B cell (primary cell): ENCODE results near the gene ZNF302. TPM values are rescaled to one million over a fixed set of nuclear protein-coding genes. Genes with fewer than 3 reads are reported as not detected.

Source experiments
- ATAC-seq: fragments of 200-7000 bp; cut with Tn5 transposase; one replicate; pipeline ENCODE4 v1.10.0; 2021; ENCODE audit warnings: low read depth, mild to moderate bottlenecking, moderate number of reproducible peaks, moderate library complexity
- CTCF ChIA-PET: fragments of 350-600 bp; sonication (Branson Sonifier 250); formaldehyde crosslinking; loops from one replicate; lab custom pipeline; 2021; ENCODE audit warnings: antibody characterized with exemption, inconsistent platforms; lab: Charles Lee
- POLR2A ChIA-PET: fragments of 350-600 bp; sonication (Branson Sonifier 250); formaldehyde crosslinking; loops from one replicate; lab custom pipeline; 2021; ENCODE audit warnings: antibody characterized with exemption; lab: Charles Lee
- DNase-seq: peaks from one replicate; pipeline ENCODE4 v3.0.0; 2013
- H2AFZ ChIP-seq: 2 replicates; pipeline ENCODE4 v1.6.1; 2012; ENCODE audit warnings: mild to moderate bottlenecking, low read depth, low read length; ENCODE audit not compliant: insufficient read depth, poor library complexity, severe bottlenecking
- H3K27ac ChIP-seq, 2 donors: 1 replicate in 1 of 2; 2 replicates in 1 of 2; pipeline ENCODE4 v1.5.1; 2012 to 2013; ENCODE audit warnings: low read length in 2 of 2, mild to moderate bottlenecking in 2 of 2, moderate library complexity in 1 of 2
- H3K27me3 ChIP-seq, 4 experiments: fragments of 200-600 bp in 1 of 4; sonication (generic) in 1 of 4; replicated peaks in 1 of 4; 1 replicate in 2 of 4; 2 replicates in 2 of 4; pipeline versions ENCODE4 v1.6.1 to v1.7.0; 2013 to 2016; ENCODE audit warnings: low read length in 3 of 4, mild to moderate bottlenecking in 2 of 4, mixed read lengths in 1 of 4, moderate library complexity in 1 of 4; ENCODE audit not compliant: insufficient read depth in 4 of 4, control insufficient read depth in 3 of 4; ENCODE audit errors: control extremely low read depth in 1 of 4
- H3K36me3 ChIP-seq, 2 experiments: replicated peaks in 1 of 2; 1 replicate in 1 of 2; 2 replicates in 1 of 2; pipeline versions ENCODE4 v1.6.1 to v1.7.1; 2013; ENCODE audit warnings: low read length in 1 of 2; ENCODE audit not compliant: insufficient read depth in 2 of 2, control insufficient read depth in 1 of 2; ENCODE audit errors: control extremely low read depth in 1 of 2, extremely low read depth in 1 of 2
- H3K4me1 ChIP-seq, 2 donors: fragments of 200-600 bp in 1 of 2; sonication (generic) in 1 of 2; 1 replicate in 1 of 2; 2 replicates in 1 of 2; pipeline versions ENCODE4 v1.5.1 to v1.6.1; 2013 to 2017; ENCODE audit warnings: low read length in 2 of 2; ENCODE audit not compliant: control insufficient read depth in 2 of 2, insufficient read depth in 2 of 2
- H3K4me2 ChIP-seq: replicated peaks from 2 replicates; pipeline ENCODE3; 2012; ENCODE audit warnings: mild to moderate bottlenecking, low read depth, low read length; ENCODE audit not compliant: poor library complexity, severe bottlenecking
- H3K4me3 ChIP-seq, 5 experiments: fragments of 200-600 bp in 1 of 5; sonication (generic) in 1 of 5; 1 replicate in 3 of 5; 2 replicates in 2 of 5; pipeline versions ENCODE4 v1.5.1 to v1.7.0; 2011 to 2016; ENCODE audit warnings: low read length in 4 of 5, mild to moderate bottlenecking in 4 of 5, low read depth in 2 of 5, control low read depth in 1 of 5, moderate library complexity in 1 of 5; ENCODE audit not compliant: insufficient read depth in 1 of 5; ENCODE audit errors: control extremely low read depth in 1 of 5, extremely low read depth in 1 of 5
- H3K79me2 ChIP-seq: fragments of 200-600 bp; sonication (generic); one replicate; pipeline ENCODE4 v1.6.0; 2016; ENCODE audit warnings: low read length; ENCODE audit not compliant: control insufficient read depth, insufficient read depth
- H3K9ac ChIP-seq: fragments of 200-600 bp; sonication (generic); 2 replicates; pipeline ENCODE4 v1.6.1; 2017; ENCODE audit warnings: mild to moderate bottlenecking, low read length, moderate library complexity
- H3K9me3 ChIP-seq, 3 donors: one replicate each; pipeline versions ENCODE4 v1.6.1 to v1.7.1; 2013; ENCODE audit warnings: low read length in 2 of 3; ENCODE audit not compliant: control insufficient read depth in 2 of 3, insufficient read depth in 1 of 3; ENCODE audit errors: control extremely low read depth in 1 of 3
- H4K20me1 ChIP-seq: 2 replicates; pipeline ENCODE4 v1.6.0; 2012; ENCODE audit warnings: mild to moderate bottlenecking, low read length; ENCODE audit not compliant: insufficient read depth, control insufficient read depth, poor library complexity, severe bottlenecking
- H3K27ac Mint-ChIP-seq: one replicate; pipeline ENCODE4 v1.8.0; 2021; ENCODE audit warnings: mixed read lengths
- H3K27me3 Mint-ChIP-seq: one replicate; pipeline ENCODE4 v1.8.0; 2021; ENCODE audit warnings: mixed read lengths
- H3K4me1 Mint-ChIP-seq: one replicate; pipeline ENCODE4 v1.8.0; 2021; ENCODE audit warnings: mixed read lengths
- H3K4me3 Mint-ChIP-seq: one replicate; pipeline ENCODE4 v1.8.0; 2021; ENCODE audit warnings: mixed read lengths
- H3K9me3 Mint-ChIP-seq: one replicate; pipeline ENCODE4 v1.8.0; 2022; ENCODE audit warnings: mixed read lengths; ENCODE audit not compliant: insufficient read depth
- EZH2 ChIP-seq: IDR thresholded peaks from 2 replicates; pipeline ENCODE4 v1.6.1; 2012; ENCODE audit warnings: borderline replicate concordance, low read depth, mild to moderate bottlenecking, moderate library complexity, low read length; ENCODE audit not compliant: insufficient read depth, poor library complexity, severe bottlenecking
- WGBS: methylation state at CpG from one replicate; pipeline ENCODE4 v1.1.5; 2013; ENCODE audit warnings: missing lambda C conversion rate; ENCODE audit not compliant: insufficient coverage; 5-methylcytosine and 5-hydroxymethylcytosine counted together
- intact Hi-C: fragments of 100-400 bp; cut with micrococcal nuclease; formaldehyde crosslinking; loops from one replicate; pipeline ENCODE4 v1.10.0; 2022
- polyA plus RNA-seq: library from polyadenylated mRNA; depleted of rRNA; stranded (reverse); fragments of >200 nt; gene quantifications from 2 replicates; pipeline ENCODE4 v1.2.3, GENCODE V29; 2012
- total RNA-seq, 2 donors: library from RNA; stranded (reverse); fragments of 120-200 nt in 1 of 2; gene quantifications; 1 replicate in 1 of 2; 2 replicates in 1 of 2; pipeline versions ENCODE4 v1.2.3 to v1.2.4, GENCODE V29; 2013 to 2022
- TF ChIP-seq, protein P1 (sequence below): fragments of 200-600 bp; IDR thresholded peaks from one replicate; pipeline ENCODE4 v1.8.0; 2022; ENCODE audit warnings: antibody characterized with exemption, mild to moderate bottlenecking

The ZNF302 gene
- total and polyA plus RNA-seq, 2 donors (not counting 1 experiment from before 2014, with no cell fraction given): 20.4 to 48.4 TPM

DNA sequence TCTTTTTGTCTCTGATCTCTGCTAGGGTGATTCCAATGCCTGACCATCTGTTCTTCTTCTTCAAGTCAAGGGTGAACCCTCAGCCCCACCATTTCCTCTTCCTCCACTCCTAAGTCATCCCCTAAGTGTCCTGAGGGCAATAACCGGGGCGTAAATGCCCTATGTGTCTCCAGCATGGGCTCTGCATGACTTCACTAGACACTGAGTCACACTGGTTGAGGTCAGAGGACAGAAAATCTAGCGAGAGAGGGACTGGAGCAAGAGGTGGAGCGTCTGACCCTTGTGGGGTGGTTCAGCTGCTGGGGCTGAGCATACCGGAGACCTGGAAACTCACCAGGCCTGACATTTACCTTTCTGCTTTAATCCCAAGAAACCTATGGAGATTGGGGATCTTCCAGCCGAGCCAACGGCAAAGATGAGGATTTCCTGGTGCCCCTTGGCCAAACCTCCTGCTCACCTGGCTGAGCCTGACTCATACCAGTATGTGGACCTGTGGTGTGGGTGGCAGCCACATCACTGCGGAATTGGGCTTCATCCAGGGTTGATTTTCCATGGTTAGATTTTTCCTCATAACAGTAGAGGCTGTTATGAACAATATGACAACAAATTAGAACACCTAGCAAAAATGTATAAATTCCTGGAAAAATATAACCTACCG is 27.5 kb upstream of the ZNF302 start:
- Histone ChIP-seq H4K20me1 (no peaks in the 10 kb centered on the region), H3K9ac (no peak overlapping the region), H3K27ac (no peak overlapping the region), H3K79me2 (peaks cover 4% of the 10 kb centered on the region), H3K4me1 (no peaks in the 10 kb centered on the region), H3K9me3 (peaks cover 3 to 8% (median 4%) of the 10 kb centered on the region in 3 donors), H3K27me3 (no peaks in the 10 kb centered on the region), H3K4me3 (no peak overlapping the region), H2AFZ (no peak overlapping the region), H3K36me3 (no peaks in the 10 kb centered on the region), H3K4me2 (no peak overlapping the region)
- DNase-seq (no peak), ATAC-seq (no peak)
- H3K9me3 Mint-ChIP-seq: peaks cover 5% of the 10 kb centered on the region
- H3K27me3 Mint-ChIP-seq: peaks cover 3% of the 10 kb centered on the region
- TF ChIP-seq, protein P1, sequence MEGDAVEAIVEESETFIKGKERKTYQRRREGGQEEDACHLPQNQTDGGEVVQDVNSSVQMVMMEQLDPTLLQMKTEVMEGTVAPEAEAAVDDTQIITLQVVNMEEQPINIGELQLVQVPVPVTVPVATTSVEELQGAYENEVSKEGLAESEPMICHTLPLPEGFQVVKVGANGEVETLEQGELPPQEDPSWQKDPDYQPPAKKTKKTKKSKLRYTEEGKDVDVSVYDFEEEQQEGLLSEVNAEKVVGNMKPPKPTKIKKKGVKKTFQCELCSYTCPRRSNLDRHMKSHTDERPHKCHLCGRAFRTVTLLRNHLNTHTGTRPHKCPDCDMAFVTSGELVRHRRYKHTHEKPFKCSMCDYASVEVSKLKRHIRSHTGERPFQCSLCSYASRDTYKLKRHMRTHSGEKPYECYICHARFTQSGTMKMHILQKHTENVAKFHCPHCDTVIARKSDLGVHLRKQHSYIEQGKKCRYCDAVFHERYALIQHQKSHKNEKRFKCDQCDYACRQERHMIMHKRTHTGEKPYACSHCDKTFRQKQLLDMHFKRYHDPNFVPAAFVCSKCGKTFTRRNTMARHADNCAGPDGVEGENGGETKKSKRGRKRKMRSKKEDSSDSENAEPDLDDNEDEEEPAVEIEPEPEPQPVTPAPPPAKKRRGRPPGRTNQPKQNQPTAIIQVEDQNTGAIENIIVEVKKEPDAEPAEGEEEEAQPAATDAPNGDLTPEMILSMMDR: no peak
- TF ChIP-seq EZH2: no peak
- no peak overlapping the region for H3K4me3 Mint-ChIP-seq
- WGBS: 94% methylated on average over 5 of the region's 9 CpGs
- POLR2A ChIA-PET: no interaction called here
- CTCF ChIA-PET: no interaction called here
- intact Hi-C loops: no loop called here
- H3K4me1 Mint-ChIP-seq: peaks cover 8% of the 10 kb centered on the region
- H3K27ac Mint-ChIP-seq: no peak overlapping the region

GRCh38 chr19:34651747-34652146 is 25.7 kb upstream of the ZNF302 start:
- Histone ChIP-seq H3K36me3 (no peaks in the 10 kb centered on the region), H3K27me3 (peaks cover 0 to 3% (median 0%) of the 10 kb centered on the region in 4 experiments), H3K4me1 (no peaks in the 10 kb centered on the region), H3K9ac (no peak overlapping the region), H3K27ac (no peak overlapping the region), H3K9me3 (peaks cover 3 to 11% (median 4%) of the 10 kb centered on the region in 3 donors), H3K4me3 (no peak overlapping the region), H4K20me1 (no peaks in the 10 kb centered on the region), H3K4me2 (no peak overlapping the region), H2AFZ (no peak overlapping the region), H3K79me2 (peaks cover 4% of the 10 kb centered on the region)
- Mint-ChIP-seq H3K4me1 (peaks cover 8% of the 10 kb centered on the region), H3K4me3 (no peak overlapping the region), H3K9me3 (peaks cover 5% of the 10 kb centered on the region), H3K27me3 (peaks cover 7% of the 10 kb centered on the region), H3K27ac (no peak overlapping the region)
- no CpG with 5 or more reads among the region's 2 CpGs for WGBS
- intact Hi-C loops: no loop called here
- CTCF ChIA-PET: interaction anchor here (1.8 kb wide), 1 partner anchor 12 kb away, joined by 6 read pairs; no protein-coding TSS in a partner anchor
- TF ChIP-seq, protein P1: no peak
- TF ChIP-seq EZH2: no peak
- POLR2A ChIA-PET: no interaction called here
- ATAC-seq (no peak), DNase-seq (no peak)
